Renal cortex interstitium (tissue), 11 donors: Measurements from ENCODE around the gene FGGY. TPM values are rescaled to one million over a fixed set of nuclear protein-coding genes. Genes with fewer than 3 reads are reported as not detected.
A peak's percentile ranks its signal among the peaks of the same experiment; 100 is the strongest.
"Not testable (repeated sequence)": the region's sequence is repeated elsewhere in the genome, so short reads cannot be mapped to it uniquely, and the experiment has no call there.

Experiments used
- DNase-seq, 11 donors: peaks; one replicate each; pipeline ENCODE4 v3.0.0-alpha.2; 2013; ENCODE audit warnings: low read depth in 9 of 11, low spot score in 4 of 11; ENCODE audit errors: extremely low read depth in 1 of 11
- polyA plus RNA-seq, 3 donors: library from polyadenylated mRNA; unstranded; fragments of 120-200 nt; gene quantifications; one replicate each; pipeline ENCODE4 v1.2.1, GENCODE V29; 2013; ENCODE audit not compliant: insufficient read length in 3 of 3

Gene FGGY
- polyA plus RNA-seq, 3 donors, result 21.4 to 22.1 (median 21.9) TPM

DNA sequence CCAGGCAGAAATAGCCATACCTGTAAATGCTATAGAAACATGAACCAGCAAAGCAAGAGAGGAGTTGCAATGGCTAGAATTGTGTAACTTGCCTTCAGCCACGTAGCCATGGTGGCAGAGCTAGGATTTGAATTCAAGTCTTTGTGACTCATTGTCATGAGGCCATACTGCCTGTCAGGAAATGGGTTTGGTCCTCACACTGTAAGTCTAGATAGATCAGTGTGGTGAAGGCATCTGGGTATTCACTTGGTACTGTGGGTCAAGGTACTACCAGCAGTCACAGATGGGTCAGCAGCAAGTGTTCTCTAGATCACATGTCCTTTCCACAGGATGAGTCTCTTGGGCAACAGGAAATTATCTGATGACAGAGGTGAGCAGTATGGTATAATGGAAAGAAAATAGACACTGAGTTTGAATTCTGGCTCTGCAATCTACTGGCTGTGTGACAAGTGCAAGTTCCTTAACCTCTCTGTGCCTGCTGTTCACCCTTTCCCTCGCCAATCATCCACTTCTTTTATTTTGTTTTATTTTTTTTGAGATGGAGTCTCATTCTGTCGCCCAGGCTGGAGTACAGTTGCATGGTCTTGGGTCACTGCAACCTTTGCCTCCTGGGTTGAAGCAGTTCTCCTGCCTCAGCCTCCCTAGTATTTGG, 36.9 kb downstream of the FGGY start:
- DNase-seq, result no peak

DNA sequence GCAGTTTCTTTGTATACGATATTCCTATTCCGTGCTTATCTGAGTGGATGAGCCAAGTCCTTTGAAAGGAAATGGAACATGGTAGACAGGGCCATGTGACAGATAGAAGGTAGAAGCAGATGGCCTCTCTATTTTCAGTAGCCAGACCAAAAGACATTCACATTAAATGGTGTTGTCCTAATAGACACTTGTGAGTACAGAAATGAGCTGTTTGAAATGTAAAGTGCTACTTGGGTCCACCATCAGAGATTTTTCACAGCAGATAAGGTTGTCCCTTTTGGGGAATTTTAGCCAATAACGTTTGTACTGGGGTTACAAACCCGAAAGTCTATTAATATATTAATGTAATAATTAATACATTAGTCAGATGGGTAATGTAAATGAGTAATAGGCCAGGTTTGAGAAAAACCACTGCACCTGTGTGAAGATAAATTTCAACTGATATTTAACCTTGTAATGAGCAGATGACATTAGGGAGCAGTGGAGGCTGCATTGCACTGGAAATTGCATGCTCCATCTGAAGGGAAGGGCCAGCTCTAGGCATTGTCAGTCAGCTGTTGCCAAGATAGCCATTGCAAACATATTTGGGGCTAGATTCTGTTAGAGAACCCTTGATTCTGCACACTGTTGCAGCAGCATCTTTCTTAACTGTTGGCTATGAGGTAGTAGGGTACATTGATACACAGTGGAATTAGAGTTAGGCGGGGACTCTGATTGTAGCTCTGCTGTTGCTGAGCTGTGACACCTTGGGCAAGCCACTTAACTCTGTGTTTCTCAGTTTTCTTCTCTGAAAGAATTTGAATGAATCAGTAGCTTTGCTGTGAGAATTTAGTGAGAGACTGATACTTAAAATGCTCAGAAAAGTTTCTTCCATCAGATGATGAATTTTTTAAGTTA, 43.8 kb downstream of the FGGY start:
- no peak for DNase-seq

DNA sequence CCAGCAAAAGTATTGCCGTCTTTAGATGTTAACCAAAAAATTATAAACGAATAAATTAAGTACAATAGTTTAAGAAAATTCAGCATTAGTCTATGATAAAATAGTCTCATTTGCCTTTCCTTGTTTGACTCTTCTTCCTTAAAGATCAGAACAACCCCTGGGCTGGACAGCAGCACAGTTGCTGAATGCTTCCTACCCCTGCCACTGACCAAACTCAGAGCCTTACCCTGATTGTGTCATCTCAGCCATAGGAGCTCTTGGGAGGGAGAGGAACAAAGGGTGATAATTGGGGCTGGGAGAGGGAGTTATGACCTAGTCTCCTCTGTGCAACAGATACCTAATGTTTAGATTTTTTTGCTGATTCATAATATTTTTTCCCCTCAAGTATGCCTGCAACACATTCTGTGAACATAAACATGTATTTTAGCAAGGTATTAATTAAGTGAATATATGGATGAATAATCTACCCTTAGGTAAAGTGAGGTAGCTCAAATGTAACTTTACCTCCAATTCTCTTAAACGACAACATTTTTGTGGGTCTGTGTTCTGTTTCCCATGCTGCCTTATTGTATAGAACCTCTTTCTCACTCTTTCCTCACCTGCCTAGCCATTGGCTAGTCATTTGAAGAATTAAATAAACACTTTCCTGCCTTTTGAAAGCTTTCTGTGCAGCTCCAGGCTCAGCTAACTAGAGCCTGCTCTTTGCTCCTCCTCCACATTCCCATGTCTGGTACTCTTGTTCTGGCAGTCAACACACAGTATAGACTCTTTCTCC, 46.1 kb downstream of the FGGY start:
- no peak for DNase-seq

GRCh38 chr1:59343576-59343840, 46.6 kb downstream of the FGGY start:
- no peak for DNase-seq

- no peak for DNase-seq
Measured at GRCh38 chr1:59345221-59345620, 48.3 kb downstream of the FGGY start.

- DNase-seq, result no peak
Measured at GRCh38 chr1:59346429-59346828, 49.5 kb downstream of the FGGY start.

DNA sequence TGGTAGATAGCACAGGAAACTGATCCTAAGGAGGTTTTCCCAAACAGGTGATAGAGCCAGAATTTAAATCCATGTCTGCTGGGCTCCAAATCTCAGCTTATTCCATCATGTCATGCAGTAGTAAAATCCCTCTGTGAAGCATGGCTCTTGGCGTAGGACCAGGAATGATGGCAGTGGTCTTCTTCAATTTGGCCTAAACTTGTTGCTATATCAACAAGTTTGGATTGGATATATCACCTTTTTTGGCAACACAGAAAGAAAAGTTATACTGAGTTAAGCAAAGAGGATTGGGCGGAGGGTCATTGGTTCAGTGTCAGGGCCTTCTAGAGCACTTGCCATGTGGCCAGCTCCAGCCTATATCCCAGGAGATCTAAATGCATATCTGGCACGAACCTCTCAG, 52.2 kb downstream of the FGGY start:
- no peak for DNase-seq

DNA sequence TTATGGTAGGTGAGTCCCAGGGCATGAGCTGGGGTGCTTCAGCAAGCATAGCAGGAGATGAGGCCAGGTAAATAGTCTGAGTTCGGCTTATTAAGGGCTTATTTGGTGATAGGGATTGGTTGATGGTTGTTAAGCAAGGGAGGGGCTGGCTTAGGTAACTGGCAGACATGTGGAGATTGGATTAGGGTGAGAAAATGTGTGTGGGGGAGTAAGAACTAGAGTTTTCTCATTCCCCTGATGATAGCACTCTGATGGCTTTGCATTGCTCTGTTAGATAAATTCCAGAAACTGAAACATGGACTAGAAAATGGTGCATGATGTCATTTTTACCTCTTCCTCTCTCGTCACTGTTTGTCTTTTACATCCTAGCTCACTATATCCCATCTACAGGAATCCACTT, 53.6 kb downstream of the FGGY start:
- no peak for DNase-seq

DNA sequence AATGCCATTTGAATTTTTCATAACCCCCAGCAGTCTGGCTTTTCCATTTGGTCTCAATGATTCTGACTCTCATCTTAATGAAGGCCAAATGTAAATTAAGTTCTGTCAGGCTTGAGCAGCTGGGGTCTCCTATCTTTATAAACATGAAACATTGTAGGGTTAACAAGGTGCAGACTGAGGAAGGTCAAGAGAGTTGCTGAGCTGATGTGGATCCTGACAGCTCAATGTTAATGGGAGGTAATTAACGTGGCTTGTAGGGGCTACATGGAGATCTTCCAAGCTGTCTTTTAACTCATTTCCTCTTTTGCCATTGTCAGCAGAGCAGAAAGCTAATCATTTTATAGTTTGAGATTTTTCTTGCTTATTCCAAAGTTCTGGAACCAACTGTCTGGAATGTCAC, 55.2 kb downstream of the FGGY start:
- no peak for DNase-seq

GRCh38 chr1:59353453-59353852, 56.6 kb downstream of the FGGY start:
- no peak for DNase-seq

DNA sequence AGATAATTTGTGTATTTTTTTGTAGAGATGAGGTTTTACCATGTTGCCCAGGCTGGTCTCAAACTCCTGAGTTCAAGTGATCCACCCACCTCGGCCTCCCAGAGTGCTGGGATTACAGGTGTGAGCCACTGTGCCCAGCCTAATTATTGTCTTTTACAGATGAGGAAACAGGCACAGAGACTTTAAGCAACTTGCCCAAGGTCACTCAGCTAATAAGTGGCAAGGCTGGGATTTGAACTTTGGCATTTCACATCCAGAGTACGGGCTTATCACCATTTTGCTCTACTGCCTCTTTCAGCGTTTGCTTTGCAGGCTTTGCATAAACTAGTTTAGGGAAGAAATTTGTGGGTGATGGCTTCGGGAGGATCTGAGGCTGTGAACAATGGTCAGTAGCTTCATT, 57.3 kb downstream of the FGGY start:
- DNase-seq, result not testable (repeated sequence)

- DNase-seq, result peak in 1 of 11 donors; percentile 23
Measured at GRCh38 chr1:59354709-59355337, 57.9 kb downstream of the FGGY start.

GRCh38 chr1:59355361-59355760, 58.5 kb downstream of the FGGY start:
- no peak for DNase-seq

GRCh38 chr1:59356627-59357026, 59.7 kb downstream of the FGGY start:
- no peak for DNase-seq

DNA sequence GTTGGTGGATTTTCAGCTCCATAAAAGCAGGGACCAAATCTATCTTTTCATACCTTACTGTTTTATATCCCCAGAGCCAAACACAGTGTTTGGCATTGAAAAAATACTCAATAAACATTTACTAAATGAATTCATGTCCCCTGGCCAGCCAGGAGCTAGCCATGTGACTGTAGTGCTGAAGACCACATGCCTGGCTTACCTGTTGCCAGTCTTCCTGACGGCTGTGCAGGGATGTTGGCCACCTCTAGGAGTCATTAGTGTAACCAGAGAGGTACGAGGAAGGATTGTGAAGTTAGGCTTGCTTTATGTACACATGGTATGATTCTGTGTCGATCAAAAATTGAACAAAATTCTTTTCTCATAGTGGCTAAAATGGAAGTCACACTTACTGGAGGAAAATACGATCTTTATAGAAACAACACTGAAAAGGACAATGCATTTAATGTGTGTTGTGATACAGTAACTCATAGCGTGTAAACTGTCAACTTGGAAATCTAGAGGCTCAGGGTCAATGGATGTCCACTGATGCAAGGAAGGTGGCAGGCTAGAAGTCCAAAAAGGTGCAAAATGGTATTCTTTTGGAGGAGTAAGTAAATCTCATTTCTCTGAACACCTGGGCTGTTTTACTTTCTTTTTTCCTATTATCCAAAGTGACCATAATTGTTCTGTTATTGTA, 60.9 kb downstream of the FGGY start:
- peak in 1 of 11 donors; percentile 12 for DNase-seq

DNA sequence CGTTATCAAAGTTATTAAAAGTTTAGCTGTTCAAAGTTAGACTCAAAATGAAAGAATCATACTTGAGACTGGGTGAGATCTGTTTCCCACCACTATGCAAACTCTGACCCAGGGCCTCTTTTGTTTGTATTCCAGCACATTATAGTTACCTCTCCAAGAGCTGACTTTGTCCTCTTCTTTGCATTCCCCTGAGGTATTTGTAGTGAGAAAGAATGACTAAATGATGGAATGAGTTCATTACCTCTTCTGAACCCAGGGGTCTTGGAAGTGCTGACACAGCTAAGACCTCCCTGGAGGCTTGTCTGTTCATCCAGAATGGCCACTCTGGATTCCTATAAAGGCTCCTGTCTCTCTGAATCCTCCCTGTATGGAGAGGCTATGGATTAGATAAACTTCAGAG, 62.4 kb downstream of the FGGY start:
- no peak for DNase-seq

DNA sequence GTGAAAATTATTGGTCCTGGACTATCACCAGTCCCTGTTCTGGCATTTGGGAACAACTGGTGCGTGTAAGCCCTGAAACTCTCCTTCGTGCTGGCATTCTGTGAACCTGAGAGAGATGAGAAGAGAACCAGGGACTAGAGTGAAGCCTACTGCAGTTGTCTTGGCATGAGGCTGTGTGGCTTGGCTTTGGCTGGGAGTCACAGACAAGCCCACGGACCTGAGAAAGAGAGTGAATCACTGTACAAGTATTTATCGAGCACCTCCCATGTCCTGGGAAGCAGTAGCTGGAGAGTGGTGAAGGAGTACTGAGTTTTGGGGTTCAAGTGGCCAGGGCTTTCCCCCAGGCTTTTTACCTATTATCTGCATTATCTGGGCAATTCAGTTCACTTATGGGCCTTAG, 63.3 kb downstream of the FGGY start:
- no peak for DNase-seq

DNA sequence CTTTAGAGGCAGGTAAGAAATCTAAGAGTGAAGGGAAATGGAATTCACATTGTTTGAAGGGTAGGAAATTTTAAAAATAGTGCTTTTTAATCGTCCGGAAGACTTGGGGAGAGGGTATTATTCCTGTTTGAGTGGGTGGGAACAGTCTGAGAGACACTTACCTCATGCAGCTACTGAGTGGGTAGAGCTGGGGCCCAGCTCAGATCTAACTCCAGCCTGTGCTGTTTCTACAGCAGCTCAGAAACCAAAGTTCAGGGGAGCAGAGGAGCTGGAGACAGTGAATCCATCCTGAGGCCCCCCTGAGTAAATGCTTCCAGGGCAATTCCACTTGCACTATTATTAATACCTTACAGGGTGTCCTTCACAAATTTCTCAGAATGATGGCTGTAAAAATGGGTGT, 63.8 kb downstream of the FGGY start:
- DNase-seq, result no peak

- DNase-seq, result no peak
Measured at GRCh38 chr1:59361766-59362165, 64.9 kb downstream of the FGGY start.
